Mucosa of descending colon (tissue), 3 donors: ENCODE data around the gene C3orf70. TPM values are rescaled to one million over a fixed set of nuclear protein-coding genes. Genes with fewer than 3 reads are reported as not detected.

Experiments
- ATAC-seq: fragments of 200-7000 bp; cut with Tn5 transposase; one replicate; pipeline ENCODE4 v1.9.1; 2020; ENCODE audit warnings: mild to moderate bottlenecking, moderate library complexity
- DNase-seq, 3 donors: peaks; one replicate each; pipeline ENCODE4 v3.0.0-alpha.2; 2020
- H3K36me3 ChIP-seq: fragments of 200-600 bp; one replicate; pipeline ENCODE4 v1.8.0; 2021; ENCODE audit warnings: low read depth, mild to moderate bottlenecking
- H3K4me1 ChIP-seq: fragments of 200-600 bp; one replicate; pipeline ENCODE4 v1.8.0; 2021; ENCODE audit warnings: low read depth, mild to moderate bottlenecking
- H3K4me3 ChIP-seq: fragments of 200-600 bp; one replicate; pipeline ENCODE4 v1.8.0; 2021; ENCODE audit warnings: mild to moderate bottlenecking
- H3K9me3 ChIP-seq: fragments of 200-600 bp; one replicate; pipeline ENCODE4 v1.8.0; 2021; ENCODE audit warnings: mild to moderate bottlenecking
- CTCF ChIP-seq: fragments of 200-600 bp; IDR thresholded peaks from one replicate; pipeline ENCODE4 v1.8.0; 2022; ENCODE audit warnings: antibody characterized with exemption, mild to moderate bottlenecking
- intact Hi-C, 2 donors: fragments of 100-400 bp; cut with DNase I in 1 of 2; cut with micrococcal nuclease in 1 of 2; formaldehyde crosslinking; loops; one replicate each; pipeline versions ENCODE4 v1.11.0 to v1.11.1; 2022; cut with DNase I, micrococcal nuclease
- total RNA-seq, 3 donors: library from RNA; stranded (reverse); fragmentation: NEBNext Ultra II Directional in 2 of 3; extraction: Animal tissue kit (Norgen Biotek cat#: 25700) in 2 of 3; gene quantifications; one replicate each; pipeline versions ENCODE4 v1.2.1 to v1.2.4, GENCODE V29; 2021 to 2023
- donor health status: DM: no; HTN: no; CAD: no; lungs with moderate emphysema.
- donor health status: DM: no; HTN: no; CAD: no.
- donor health status: DM: no; HTN: yes; CAD: no.

C3orf70 gene
- total RNA-seq, 3 donors from 2014 or later, result 15.1 to 32.7 (median 16.9) TPM

GRCh38 chr3:185131602-185132256, 21.1 kb downstream of the C3orf70 start:
- Histone ChIP-seq H3K9me3 (no peaks in the 10 kb centered on the region), H3K4me1 (no peaks in the 10 kb centered on the region), H3K4me3 (no peak overlapping the region), H3K36me3 (no peaks in the 10 kb centered on the region)
- no peak for ATAC-seq
- DNase-seq, result no peak
- intact Hi-C loops, result no loop called here
- TF ChIP-seq CTCF, result no peak

- Histone ChIP-seq H3K9me3 (no peaks in the 10 kb centered on the region), H3K4me1 (no peaks in the 10 kb centered on the region), H3K4me3 (no peak overlapping the region), H3K36me3 (no peaks in the 10 kb centered on the region)
- no peak for TF ChIP-seq CTCF
- no peak for ATAC-seq
- intact Hi-C loops, result no loop called here
- no peak for DNase-seq
Observed at GRCh38 chr3:185129083-185129482, 23.8 kb downstream of the C3orf70 start.

GRCh38 chr3:185126201-185126600, 26.7 kb downstream of the C3orf70 start:
- no peak for ATAC-seq
- intact Hi-C loops, result no loop called here
- H3K4me3 ChIP-seq, result no peak overlapping the region
- no peaks in the 10 kb centered on the region for H3K4me1 ChIP-seq
- no peak for DNase-seq
- no peaks in the 10 kb centered on the region for H3K36me3 ChIP-seq
- H3K9me3 ChIP-seq, result no peaks in the 10 kb centered on the region
- TF ChIP-seq CTCF, result no peak

- DNase-seq (no peak), ATAC-seq (no peak)
- Histone ChIP-seq H3K4me1 (no peaks in the 10 kb centered on the region), H3K9me3 (no peaks in the 10 kb centered on the region), H3K36me3 (no peaks in the 10 kb centered on the region), H3K4me3 (no peak overlapping the region)
- TF ChIP-seq CTCF, result no peak
- intact Hi-C loops, result no loop called here
Observed at GRCh38 chr3:185120126-185120525, 32.7 kb downstream of the C3orf70 start.

GRCh38 chr3:185115371-185115770, 37.5 kb downstream of the C3orf70 start:
- DNase-seq (no peak), ATAC-seq (no peak)
- TF ChIP-seq CTCF, result no peak
- Histone ChIP-seq H3K9me3 (no peaks in the 10 kb centered on the region), H3K4me1 (no peaks in the 10 kb centered on the region), H3K4me3 (no peak overlapping the region), H3K36me3 (no peaks in the 10 kb centered on the region)
- intact Hi-C loops, result no loop called here

GRCh38 chr3:185114756-185115155, 38.1 kb downstream of the C3orf70 start:
- ATAC-seq (no peak), DNase-seq (no peak)
- Histone ChIP-seq H3K9me3 (no peaks in the 10 kb centered on the region), H3K4me3 (no peak overlapping the region), H3K36me3 (no peaks in the 10 kb centered on the region), H3K4me1 (no peaks in the 10 kb centered on the region)
- intact Hi-C loops, result no loop called here
- TF ChIP-seq CTCF, result no peak
